DOHH2 (cell line): ENCODE measurements around the gene PDE4D.

Experiments used
- H3F3A ChIP-seq: fragments of 200-600 bp; sonication (generic), shearing (Covaris generic); 2 replicates; pipeline ENCODE4 v1.6.0; 2016; ENCODE audit warnings: antibody characterized with exemption, mild to moderate bottlenecking; ENCODE audit not compliant: control insufficient read depth, insufficient read depth
- H3K27ac ChIP-seq: fragments of 200-600 bp; sonication (generic); 2 replicates; pipeline ENCODE4 v1.5.1; 2014; ENCODE audit warnings: low read depth, mild to moderate bottlenecking, low read length, moderate library complexity
- H3K27me3 ChIP-seq: fragments of 200-600 bp; sonication (generic); 2 replicates; pipeline ENCODE4 v1.6.1; 2014; ENCODE audit warnings: mild to moderate bottlenecking, low read length, mixed read lengths; ENCODE audit not compliant: control insufficient read depth
- H3K36me3 ChIP-seq: fragments of 200-600 bp; sonication (generic); 2 replicates; pipeline ENCODE4 v1.6.1; 2014; ENCODE audit warnings: mild to moderate bottlenecking, low read length, moderate library complexity, mixed read lengths; ENCODE audit not compliant: control insufficient read depth
- H3K4me1 ChIP-seq: fragments of 200-600 bp; sonication (generic); 2 replicates; pipeline ENCODE4 v1.6.1; 2014; ENCODE audit warnings: mild to moderate bottlenecking, low read length, mixed read lengths; ENCODE audit not compliant: control insufficient read depth
- H3K4me2 ChIP-seq: fragments of 200-600 bp; sonication (generic); 2 replicates; pipeline ENCODE4 v1.6.0; 2014; ENCODE audit warnings: mild to moderate bottlenecking, low read length, moderate library complexity
- H3K4me3 ChIP-seq: fragments of 200-600 bp; sonication (generic); 2 replicates; pipeline ENCODE4 v1.5.1; 2014; ENCODE audit warnings: mild to moderate bottlenecking, low read length, mixed read lengths
- H3K79me2 ChIP-seq: fragments of 200-600 bp; sonication (generic); 2 replicates; pipeline ENCODE4 v1.6.1; 2014; ENCODE audit warnings: mild to moderate bottlenecking, low read length, mixed read lengths; ENCODE audit not compliant: control insufficient read depth
- H3K9me2 ChIP-seq: fragments of 200-600 bp; sonication (generic); replicated peaks from 2 replicates; pipeline ENCODE4 v1.6.1; 2014; ENCODE audit warnings: mild to moderate bottlenecking, low read length, mixed read lengths; ENCODE audit not compliant: control insufficient read depth
- H3K9me3 ChIP-seq: fragments of 200-600 bp; sonication (generic); 2 replicates; pipeline ENCODE4 v1.6.1; 2014; ENCODE audit warnings: antibody characterized with exemption, low read length, mixed read lengths; ENCODE audit not compliant: control insufficient read depth, insufficient read depth
- H4K20me1 ChIP-seq: fragments of 200-600 bp; sonication (generic); 2 replicates; pipeline ENCODE4 v1.6.0; 2014; ENCODE audit warnings: low read depth, mild to moderate bottlenecking, antibody characterized with exemption, low read length, moderate library complexity; ENCODE audit not compliant: control insufficient read depth, insufficient read depth
- EZH2phosphoT487 ChIP-seq: fragments of 200-600 bp; sonication (generic); IDR thresholded peaks from 2 replicates; pipeline ENCODE4 v1.6.1; 2017; ENCODE audit warnings: borderline replicate concordance, mild to moderate bottlenecking, antibody characterized with exemption, low read length, moderate library complexity, mixed read lengths
- TF ChIP-seq, protein P1 (sequence below): fragments of 200-600 bp; sonication (generic); IDR thresholded peaks from one replicate; pipeline ENCODE4 v1.5.1; 2014; ENCODE audit warnings: antibody characterized with exemption, mild to moderate bottlenecking, low read depth, low read length; ENCODE audit not compliant: poor library complexity, severe bottlenecking

The PDE4D gene

DNA sequence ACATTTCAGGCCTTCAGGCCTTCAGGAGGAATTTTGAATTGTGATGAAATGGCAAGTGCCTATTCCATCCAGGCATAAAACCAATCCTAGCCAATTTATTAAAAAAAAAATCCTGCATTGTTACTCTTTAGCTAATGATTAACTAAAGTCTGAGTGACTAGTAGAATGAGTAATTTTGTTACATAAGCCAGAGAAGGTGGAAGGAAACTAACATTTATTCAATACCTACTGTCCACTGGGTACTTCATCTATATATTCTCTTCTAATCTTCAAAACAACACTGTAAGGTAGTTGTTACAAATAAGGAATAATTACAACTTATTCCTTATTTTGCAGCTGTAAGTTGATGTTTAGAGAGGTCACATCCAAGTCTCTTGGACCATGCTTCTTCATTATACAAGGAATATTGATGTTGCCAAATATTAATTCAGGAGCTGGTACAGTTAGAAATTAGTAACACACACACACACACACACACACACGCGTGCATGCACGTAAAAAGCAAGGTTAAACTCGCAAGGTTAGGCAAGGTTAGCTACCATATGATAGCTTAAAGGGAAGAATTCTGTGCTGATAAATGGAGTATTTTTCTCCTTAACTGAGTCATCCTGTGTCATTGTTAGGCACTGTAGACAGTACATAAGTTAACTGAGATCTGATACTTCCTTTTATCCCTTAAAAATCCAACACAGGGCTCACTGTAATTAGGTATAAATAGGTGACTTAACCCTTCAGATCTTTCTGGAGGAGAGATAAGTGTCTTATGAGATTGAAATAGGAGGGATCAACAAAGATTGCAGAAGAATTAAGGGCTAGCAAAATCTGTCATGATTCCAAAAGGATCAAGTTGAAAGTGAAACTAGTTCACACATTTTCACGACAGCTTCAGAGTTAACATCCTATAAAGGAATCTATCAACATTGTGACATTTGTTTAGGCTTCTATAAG lies 596.9 kb downstream of the PDE4D start:
- H3K4me3 ChIP-seq, result no peak overlapping the region
- H3K4me1 ChIP-seq, result no peaks in the 10 kb centered on the region

DNA sequence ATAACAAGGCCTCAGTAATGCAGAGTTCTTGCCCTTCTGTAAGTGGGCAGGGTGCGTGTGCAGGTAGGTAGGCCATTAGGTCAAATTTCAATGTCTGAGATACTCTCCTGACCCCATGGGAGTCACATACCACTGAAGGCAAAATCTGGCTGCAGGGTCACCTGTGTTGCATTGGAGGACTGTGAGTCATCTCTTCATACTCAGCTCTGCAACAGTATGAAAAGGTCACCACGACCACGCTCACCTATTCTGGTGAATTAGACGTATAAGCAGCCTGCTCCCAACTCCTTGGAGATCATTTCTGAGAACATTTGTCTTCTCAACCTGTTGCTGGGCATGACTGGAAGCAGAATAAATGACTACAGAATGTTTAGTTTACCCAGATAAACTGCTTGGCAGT lies 599.8 kb downstream of the PDE4D start:
- Histone ChIP-seq H3K4me1 (no peaks in the 10 kb centered on the region), H3F3A (no peaks in the 10 kb centered on the region), H3K79me2 (no peaks in the 10 kb centered on the region), H3K4me3 (no peak overlapping the region), H3K27ac (no peak overlapping the region), H4K20me1 (no peaks in the 10 kb centered on the region), H3K27me3 (no peaks in the 10 kb centered on the region), H3K36me3 (no peaks in the 10 kb centered on the region), H3K9me3 (no peaks in the 10 kb centered on the region), H3K9me2 (no peaks in the 10 kb centered on the region), H3K4me2 (no peak overlapping the region)
- TF ChIP-seq, protein P1, sequence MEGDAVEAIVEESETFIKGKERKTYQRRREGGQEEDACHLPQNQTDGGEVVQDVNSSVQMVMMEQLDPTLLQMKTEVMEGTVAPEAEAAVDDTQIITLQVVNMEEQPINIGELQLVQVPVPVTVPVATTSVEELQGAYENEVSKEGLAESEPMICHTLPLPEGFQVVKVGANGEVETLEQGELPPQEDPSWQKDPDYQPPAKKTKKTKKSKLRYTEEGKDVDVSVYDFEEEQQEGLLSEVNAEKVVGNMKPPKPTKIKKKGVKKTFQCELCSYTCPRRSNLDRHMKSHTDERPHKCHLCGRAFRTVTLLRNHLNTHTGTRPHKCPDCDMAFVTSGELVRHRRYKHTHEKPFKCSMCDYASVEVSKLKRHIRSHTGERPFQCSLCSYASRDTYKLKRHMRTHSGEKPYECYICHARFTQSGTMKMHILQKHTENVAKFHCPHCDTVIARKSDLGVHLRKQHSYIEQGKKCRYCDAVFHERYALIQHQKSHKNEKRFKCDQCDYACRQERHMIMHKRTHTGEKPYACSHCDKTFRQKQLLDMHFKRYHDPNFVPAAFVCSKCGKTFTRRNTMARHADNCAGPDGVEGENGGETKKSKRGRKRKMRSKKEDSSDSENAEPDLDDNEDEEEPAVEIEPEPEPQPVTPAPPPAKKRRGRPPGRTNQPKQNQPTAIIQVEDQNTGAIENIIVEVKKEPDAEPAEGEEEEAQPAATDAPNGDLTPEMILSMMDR, result no peak
- TF ChIP-seq EZH2phosphoT487, result no peak

More for the DNA sequence above, 596.9 kb downstream of the PDE4D start:
- H3K9me3 ChIP-seq, result no peaks in the 10 kb centered on the region
- H3K27me3 ChIP-seq, result no peaks in the 10 kb centered on the region
- H3K4me2 ChIP-seq, result no peak overlapping the region
- H3K36me3 ChIP-seq, result no peaks in the 10 kb centered on the region
- no peaks in the 10 kb centered on the region for H3F3A ChIP-seq
- TF ChIP-seq EZH2phosphoT487, result no peak
- TF ChIP-seq, protein P1, result no peak
- H3K79me2 ChIP-seq, result no peaks in the 10 kb centered on the region
- H3K27ac ChIP-seq, result no peak overlapping the region
- H3K9me2 ChIP-seq, result no peaks in the 10 kb centered on the region
- H4K20me1 ChIP-seq, result no peaks in the 10 kb centered on the region

DNA sequence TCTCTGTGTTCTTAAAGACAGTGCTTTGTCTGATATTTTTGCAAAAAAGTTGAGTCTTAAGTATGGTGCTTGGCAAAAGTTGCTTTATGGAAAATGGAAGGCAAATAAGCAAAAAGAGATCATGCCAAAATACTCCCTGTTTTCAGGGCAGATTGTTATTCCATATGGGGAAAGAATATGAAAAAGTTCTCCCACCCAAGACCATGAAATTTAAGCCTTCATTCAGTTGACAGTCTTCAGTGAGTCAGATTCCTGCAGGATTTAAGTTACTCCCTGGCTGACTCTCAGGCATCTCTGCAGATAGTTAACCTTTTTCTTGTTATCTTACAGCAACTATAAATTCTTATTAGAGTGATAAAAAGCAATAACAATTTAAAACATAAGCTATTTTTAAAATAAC lies 601.6 kb downstream of the PDE4D start:
- no peaks in the 10 kb centered on the region for H3K27me3 ChIP-seq
- no peaks in the 10 kb centered on the region for H3K9me2 ChIP-seq
- no peaks in the 10 kb centered on the region for H3K4me1 ChIP-seq
- H3K4me3 ChIP-seq, result no peak overlapping the region
- no peaks in the 10 kb centered on the region for H3K9me3 ChIP-seq
- no peaks in the 10 kb centered on the region for H3K79me2 ChIP-seq
- H3F3A ChIP-seq, result no peaks in the 10 kb centered on the region
- no peaks in the 10 kb centered on the region for H4K20me1 ChIP-seq
- H3K4me2 ChIP-seq, result no peak overlapping the region
- TF ChIP-seq, protein P1, result no peak
- TF ChIP-seq EZH2phosphoT487, result no peak
- no peaks in the 10 kb centered on the region for H3K36me3 ChIP-seq
- no peak overlapping the region for H3K27ac ChIP-seq
